T47D (cell line): ENCODE data around the gene PITPNB.
A peak's percentile ranks its signal among the peaks of the same experiment; 100 is the strongest.

Experiments
- DNase-seq, 2 experiments: peaks; one replicate each; pipeline versions ENCODE4 v3.0.0 to v3.0.0-alpha.2; 2011 to 2012; ENCODE audit warnings: low read depth in 1 of 2, low spot score in 1 of 2
- JUND ChIP-seq: IDR thresholded peaks from 2 replicates; pipeline ENCODE4 v1.6.1; 2012; ENCODE audit warnings: low read depth
- in situ Hi-C: cut with HindIII; loops from 2 replicates; pipeline ENCODE4 v1.10.0; 2016; ENCODE audit warnings: low sequenced_read_pairs, low pct_unique_long_range_greater_than_20kb

PITPNB gene

GRCh38 chr22:27871306-27872014 lies 47.6 kb downstream of the PITPNB start:
- no peak for DNase-seq
- TF ChIP-seq JUND = no peak
- in situ Hi-C loops = no loop called here

- in situ Hi-C loops = no loop called here
- no peak for DNase-seq
- TF ChIP-seq JUND = no peak
Observed at GRCh38 chr22:27870234-27871191, 48.5 kb downstream of the PITPNB start.

- TF ChIP-seq JUND = no peak
- in situ Hi-C loops = no loop called here
- DNase-seq = no peak
Observed at GRCh38 chr22:27868732-27869282, 50.2 kb downstream of the PITPNB start.

GRCh38 chr22:27867953-27868731 lies 50.9 kb downstream of the PITPNB start:
- TF ChIP-seq JUND = no peak
- no peak for DNase-seq
- in situ Hi-C loops = no loop called here

- no peak for DNase-seq
- in situ Hi-C loops = no loop called here
- no peak for TF ChIP-seq JUND
Observed at GRCh38 chr22:27867085-27867952, 51.7 kb downstream of the PITPNB start.

GRCh38 chr22:27866135-27867084 lies 52.6 kb downstream of the PITPNB start:
- no peak for TF ChIP-seq JUND
- DNase-seq = peak in 1 of 2 experiments; percentile 16
- in situ Hi-C loops = no loop called here

GRCh38 chr22:27865496-27865895 lies 53.6 kb downstream of the PITPNB start:
- TF ChIP-seq JUND = no peak
- no peak for DNase-seq
- in situ Hi-C loops = no loop called here

GRCh38 chr22:27863556-27863955 lies 55.5 kb downstream of the PITPNB start:
- no peak for DNase-seq
- in situ Hi-C loops = no loop called here
- no peak for TF ChIP-seq JUND

- in situ Hi-C loops = no loop called here
- DNase-seq = no peak
- TF ChIP-seq JUND = no peak
Observed at GRCh38 chr22:27863001-27863400, 56.1 kb downstream of the PITPNB start.

GRCh38 chr22:27859336-27859735 lies 59.7 kb downstream of the PITPNB start:
- no peak for DNase-seq
- in situ Hi-C loops = no loop called here
- TF ChIP-seq JUND = peak; percentile 21; the same call in 1 of the 2 replicates
